ENCODE results near the gene NPFF.
"Not testable (repeated sequence)": the region's sequence is repeated elsewhere in the genome, so short reads cannot be mapped to it uniquely, and the experiment has no call there.

The NPFF gene, protein sequence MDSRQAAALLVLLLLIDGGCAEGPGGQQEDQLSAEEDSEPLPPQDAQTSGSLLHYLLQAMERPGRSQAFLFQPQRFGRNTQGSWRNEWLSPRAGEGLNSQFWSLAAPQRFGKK

DNA sequence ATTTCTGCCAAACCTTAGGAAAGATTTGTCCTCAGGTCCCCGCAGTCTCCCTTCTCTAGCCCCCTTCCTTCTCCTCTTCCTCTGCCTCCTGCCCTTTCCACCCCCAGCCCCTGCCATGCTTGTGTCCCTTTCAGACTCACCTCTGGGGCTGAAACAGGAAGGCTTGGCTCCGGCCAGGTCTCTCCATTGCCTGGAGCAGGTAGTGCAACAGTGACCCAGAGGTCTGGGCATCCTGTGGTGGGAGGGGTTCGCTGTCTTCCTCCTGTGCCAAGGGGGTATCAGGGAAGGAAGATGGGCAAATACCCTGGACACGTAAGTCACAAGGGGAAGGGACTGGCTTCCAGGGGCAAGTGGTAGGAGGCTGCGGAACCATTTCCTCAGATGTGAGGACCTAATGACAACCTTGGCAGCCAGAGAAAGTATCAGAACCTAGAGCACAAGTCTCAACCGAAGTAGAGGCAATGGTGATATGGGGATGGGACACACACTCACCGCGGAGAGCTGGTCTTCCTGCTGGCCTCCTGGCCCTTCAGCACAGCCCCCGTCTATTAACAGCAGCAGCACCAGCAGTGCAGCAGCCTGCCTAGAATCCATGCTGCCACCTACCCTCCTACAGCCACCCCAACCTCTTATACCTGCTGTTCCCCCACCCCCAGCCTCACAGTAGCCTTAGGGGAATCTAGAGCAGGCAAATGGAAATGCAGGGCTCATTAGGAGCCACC lies at the start of gene NPFF:
TSS of gene NPFF (minus strand) at position 604 of the 722 bp plus-strand sequence. CDS start at position 594, 10 bp downstream.
- TF ChIP-seq, protein P1, sequence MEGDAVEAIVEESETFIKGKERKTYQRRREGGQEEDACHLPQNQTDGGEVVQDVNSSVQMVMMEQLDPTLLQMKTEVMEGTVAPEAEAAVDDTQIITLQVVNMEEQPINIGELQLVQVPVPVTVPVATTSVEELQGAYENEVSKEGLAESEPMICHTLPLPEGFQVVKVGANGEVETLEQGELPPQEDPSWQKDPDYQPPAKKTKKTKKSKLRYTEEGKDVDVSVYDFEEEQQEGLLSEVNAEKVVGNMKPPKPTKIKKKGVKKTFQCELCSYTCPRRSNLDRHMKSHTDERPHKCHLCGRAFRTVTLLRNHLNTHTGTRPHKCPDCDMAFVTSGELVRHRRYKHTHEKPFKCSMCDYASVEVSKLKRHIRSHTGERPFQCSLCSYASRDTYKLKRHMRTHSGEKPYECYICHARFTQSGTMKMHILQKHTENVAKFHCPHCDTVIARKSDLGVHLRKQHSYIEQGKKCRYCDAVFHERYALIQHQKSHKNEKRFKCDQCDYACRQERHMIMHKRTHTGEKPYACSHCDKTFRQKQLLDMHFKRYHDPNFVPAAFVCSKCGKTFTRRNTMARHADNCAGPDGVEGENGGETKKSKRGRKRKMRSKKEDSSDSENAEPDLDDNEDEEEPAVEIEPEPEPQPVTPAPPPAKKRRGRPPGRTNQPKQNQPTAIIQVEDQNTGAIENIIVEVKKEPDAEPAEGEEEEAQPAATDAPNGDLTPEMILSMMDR (conservative IDR thresholded peaks at IDR 0.05; ENCODE audit: low read depth, low read length) = no peak
- H3K4me3 ChIP-seq (ENCODE audit: low read length) = no peak within 1 kb of the TSS
- no peak for DNase-seq (ENCODE audit: low read depth)

DNA sequence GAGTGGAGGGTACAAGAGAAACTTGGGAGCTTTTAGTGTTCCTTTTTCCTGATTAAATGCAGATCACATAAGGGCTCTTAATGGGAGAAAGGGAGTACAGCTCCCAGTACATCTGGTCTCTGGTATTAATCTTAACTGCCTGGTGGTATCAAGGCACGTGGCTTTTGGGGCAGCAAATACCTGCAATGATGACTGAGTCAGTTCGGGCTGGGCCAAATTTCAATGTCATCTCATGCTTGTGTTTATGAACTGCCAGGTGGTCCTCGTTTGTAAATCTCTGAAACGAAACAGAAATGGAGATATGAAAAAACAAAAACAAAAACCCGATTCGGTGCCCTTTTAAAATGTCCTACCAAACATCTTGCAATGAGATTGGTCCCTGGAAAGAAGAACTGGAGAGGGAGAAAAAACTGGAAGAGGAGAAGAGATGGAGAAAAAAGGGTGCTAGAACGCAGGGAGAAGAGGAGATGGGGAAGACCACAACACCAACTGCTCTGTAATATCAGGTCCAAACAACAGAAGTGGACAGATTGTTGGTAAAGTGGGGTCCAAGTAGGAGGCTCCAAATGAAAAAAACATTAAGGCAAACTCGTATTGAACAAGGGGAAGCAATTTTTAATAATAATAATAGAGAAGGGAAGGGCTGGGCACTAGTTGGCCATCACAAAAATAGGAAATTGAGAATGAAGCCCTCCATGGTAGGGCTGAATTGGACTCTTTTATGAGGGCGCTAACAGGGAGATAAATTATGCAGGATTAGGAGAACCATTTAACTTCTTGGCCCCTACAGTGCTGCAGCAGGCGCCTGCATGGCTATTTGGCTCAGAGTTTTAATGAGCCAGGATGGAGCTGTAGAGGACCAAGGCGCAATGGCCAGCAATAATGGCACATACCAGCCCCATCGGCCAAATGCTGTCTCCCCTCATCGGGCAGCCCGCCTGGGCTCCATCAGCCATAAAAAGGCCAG lies 45.4 kb upstream of the NPFF start:
- DNase-seq (ENCODE audit: low read depth) = no peak
- H3K4me3 ChIP-seq (ENCODE audit: low read length) = no peak overlapping the region
- TF ChIP-seq, protein P1 (conservative IDR thresholded peaks at IDR 0.05; ENCODE audit: low read depth, low read length) = no peak

DNA sequence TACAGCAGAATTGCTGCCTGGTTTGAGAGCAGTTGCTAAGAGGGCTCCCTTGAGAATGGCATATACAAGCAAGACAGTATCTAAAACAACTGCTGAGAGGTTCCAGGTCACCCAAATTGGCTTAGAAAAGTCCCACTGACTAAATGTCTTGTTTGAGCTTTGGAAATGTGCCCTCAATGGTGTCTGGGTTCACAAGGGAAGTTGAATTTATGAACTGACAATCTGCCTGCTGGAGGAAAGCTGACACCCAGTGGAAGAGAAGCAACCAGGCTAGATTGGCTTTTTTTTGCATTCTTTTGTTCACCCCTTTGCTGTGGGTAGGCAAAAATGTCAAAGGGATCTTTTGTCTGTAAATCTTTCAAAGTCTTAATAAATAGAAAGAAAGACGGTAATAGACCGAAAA lies 44.6 kb upstream of the NPFF start:
- DNase-seq (ENCODE audit: low read depth) = no peak
- H3K4me3 ChIP-seq (ENCODE audit: low read length) = no peak overlapping the region
- TF ChIP-seq, protein P1 (conservative IDR thresholded peaks at IDR 0.05; ENCODE audit: low read depth, low read length) = no peak

DNA sequence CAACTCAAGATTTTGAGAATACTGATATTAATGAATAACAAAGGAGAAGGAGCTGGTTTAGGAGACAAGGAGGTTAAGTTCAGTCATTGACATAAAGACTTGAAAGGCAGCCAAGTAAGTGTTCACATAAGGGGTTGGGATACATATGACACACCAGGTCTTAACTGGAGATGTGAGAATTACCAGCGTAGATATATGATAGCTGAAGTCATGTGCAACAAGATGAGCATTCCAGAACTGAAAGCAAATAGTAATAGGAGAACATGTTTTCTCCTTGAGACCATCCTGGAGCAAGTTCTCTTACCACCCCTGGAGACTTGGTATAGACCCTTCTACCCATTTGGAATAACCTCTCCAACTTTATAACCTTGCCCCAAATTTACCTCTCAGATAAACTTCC lies 43.3 kb upstream of the NPFF start:
- TF ChIP-seq, protein P1 (conservative IDR thresholded peaks at IDR 0.05; ENCODE audit: low read depth, low read length) = no peak
- DNase-seq (ENCODE audit: low read depth) = no peak
- H3K4me3 ChIP-seq (ENCODE audit: low read length) = no peak overlapping the region

DNA sequence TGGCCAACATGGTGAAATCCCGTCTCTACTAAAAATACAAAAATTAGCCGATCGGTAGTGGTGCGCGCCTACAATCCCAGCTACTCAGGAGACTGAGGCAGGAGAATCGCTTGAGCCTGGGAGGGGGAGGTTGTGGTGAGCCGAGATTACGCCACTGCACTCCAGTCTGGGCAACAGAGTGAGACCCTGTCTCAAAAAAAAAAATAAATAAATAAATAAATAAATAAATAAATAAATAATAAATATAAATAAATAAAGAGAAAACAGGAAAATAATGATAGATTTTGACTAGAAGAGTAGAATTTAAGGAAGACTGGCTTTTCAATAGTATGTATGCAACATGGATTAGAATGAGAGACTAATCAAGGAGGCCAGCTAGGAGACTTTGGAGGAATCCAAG lies 42.8 kb upstream of the NPFF start:
- not testable (repeated sequence) for DNase-seq (ENCODE audit: low read depth); H3K4me3 ChIP-seq (ENCODE audit: low read length)

DNA sequence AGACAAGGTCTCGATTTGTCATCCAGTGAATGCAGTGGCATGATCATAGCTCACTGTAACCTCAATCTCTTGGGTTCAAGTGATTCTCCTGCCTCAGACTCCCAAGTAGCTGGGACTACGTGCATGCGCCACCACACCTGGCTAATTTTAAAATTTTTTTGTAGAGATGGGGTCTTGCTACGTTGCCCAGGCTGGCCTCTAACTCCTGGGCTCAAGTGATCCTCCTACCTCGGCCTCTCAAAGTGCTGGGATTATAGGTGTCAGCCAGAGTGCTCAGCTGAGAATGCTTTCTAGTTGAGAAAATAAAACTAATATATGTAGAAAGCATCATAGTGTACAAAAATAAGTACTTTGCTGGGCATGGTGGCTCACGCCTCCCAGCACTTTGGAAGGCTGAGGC lies 41.1 kb upstream of the NPFF start:
- not testable (repeated sequence) for DNase-seq (ENCODE audit: low read depth); H3K4me3 ChIP-seq (ENCODE audit: low read length)

DNA sequence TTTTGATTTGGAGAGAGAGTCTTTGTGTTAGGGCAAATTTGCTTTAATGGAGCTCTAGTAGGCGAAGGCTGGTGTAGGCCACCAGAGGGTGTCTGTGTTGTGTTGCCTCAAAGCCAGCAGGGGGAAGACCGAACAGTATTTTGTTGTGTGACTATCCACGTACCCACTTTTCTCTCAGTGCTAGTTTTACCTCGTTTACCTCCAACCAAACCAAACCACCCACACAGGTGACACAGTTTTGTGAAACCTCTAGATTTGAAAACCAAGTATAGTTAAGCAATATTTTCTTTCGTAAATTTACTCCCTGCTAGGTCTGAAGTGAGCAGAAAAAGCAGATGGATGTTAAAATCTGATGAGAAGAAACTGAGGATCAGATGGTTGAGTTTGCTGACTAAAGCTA lies 36.3 kb upstream of the NPFF start:
- no peak overlapping the region for H3K4me3 ChIP-seq (ENCODE audit: low read length)
- DNase-seq (ENCODE audit: low read depth) = no peak
- TF ChIP-seq, protein P1 (conservative IDR thresholded peaks at IDR 0.05; ENCODE audit: low read depth, low read length) = peak; percentile 95

Measured in retinal pigment epithelial cell (primary cell).